Fibroblast of skin of left biceps (primary cell): Measurements from ENCODE around the gene DIDO1.

Experiments
- DNase-seq, 2 experiments: peaks; one replicate each; pipeline ENCODE4 v3.0.0-alpha.2; 2013; ENCODE audit warnings: low read depth in 2 of 2

DIDO1 gene

DNA sequence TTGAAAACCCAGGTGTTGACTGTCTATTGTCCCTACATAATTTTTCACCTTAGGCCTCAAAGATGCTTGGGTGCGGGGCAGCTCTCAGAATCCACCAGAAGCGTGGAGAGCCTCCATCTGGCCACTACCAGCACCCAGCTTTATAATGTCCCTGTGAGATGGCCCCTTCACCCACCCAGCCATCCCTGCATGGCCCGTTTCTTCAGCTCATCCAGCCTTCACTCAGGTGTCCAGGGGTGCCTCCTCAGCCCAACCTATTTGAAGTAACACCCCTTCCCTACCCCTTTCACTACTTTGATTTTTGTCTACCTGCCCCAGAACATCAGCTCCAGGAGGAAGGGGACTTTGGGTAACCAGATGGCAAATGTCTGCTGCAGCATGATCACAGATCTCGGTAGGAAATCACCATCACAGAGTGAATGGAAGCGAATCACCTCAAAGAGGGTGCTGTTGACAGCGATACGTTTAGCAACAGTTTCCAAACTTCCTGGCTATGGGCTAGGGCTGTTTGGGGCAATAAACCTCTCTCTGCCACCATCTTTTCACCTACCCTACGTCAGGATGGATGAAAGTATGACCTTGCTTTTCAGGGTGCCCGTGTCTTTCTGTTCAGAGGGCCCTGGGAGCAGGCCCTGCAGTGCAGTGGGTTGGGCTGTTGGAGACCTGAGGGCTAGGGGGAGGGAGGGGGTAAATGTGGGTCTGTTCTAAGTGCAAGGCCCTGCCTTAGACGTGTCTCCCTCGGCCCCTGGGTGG, 25.0 kb upstream of the DIDO1 start:
- no peak for DNase-seq

GRCh38 chr20:62950741-62951140, 24.4 kb upstream of the DIDO1 start:
- DNase-seq, result no peak

DNA sequence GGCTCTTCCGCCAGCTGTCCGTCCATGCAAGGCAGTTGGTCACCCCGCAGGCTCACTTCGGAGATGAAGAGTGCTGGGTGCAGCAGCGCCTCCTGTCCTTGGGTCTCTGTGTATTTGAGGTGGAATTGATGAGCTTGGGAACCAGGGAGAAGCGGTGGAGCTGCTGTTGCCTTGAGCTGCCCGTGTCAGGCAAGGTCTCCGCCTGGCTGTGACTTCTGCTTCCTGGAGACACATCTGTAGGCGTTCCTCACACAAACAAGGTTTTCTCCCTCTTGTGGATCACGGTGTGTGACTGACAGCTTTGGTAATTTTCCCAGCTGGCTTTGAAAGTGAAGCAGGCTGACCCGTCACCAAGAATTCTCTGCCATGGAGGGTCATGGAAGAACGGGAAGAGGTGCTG, 23.7 kb upstream of the DIDO1 start:
- DNase-seq, result no peak

DNA sequence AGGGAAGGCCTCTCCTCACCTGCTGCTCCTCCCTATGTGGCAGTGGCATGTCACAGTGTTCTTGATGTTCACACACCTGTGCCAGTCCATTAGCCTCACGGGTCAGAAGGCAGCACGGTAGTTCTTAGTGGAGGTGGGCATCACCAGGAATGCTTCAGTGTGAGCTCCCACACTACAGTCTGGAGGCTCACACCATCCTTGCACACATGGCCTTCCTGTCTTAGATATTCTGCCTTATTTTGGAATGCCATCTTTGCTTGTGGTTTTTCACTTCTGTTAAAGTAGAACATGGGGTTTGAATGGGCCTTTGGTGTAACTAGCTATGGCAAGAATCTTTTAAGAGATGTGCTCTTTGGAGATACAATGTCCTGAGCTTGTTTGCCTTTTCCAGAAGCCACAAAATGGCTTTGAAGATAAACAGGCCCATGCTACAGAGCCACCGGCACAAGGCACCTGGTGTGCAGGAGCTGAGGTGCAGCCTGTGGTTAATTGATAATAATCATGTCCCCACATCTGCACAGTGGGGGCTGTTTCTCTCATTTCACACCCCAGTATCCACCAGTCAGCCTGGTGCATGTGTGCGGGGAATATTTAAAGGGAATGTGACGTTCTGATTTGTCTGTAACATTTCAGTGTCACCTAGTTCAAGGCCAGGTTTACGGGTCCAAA, 23.0 kb upstream of the DIDO1 start:
- DNase-seq, result no peak

- no peak for DNase-seq
Observed at GRCh38 chr20:62947532-62948300, 21.4 kb upstream of the DIDO1 start.

DNA sequence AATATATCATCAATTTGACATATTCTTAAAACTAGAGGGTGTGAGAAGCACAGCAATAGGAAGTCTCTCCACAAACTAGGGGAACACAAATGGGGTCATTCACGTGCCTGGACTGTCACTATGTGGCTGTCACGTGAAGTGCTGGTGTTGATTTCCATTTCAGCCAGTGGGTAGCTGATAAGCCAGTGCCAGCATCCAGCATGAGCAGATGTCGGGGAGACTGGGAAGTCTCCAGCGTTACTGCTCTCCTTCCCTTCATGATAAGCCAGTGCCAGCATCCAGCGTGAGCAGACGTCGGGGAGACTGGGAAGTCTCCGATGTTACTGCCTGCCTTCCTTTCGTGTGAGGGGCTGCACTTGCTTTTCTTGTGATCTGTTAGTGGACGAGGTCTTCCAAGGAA, 20.6 kb upstream of the DIDO1 start:
- no peak for DNase-seq

GRCh38 chr20:62945771-62946339, 19.6 kb upstream of the DIDO1 start:
- DNase-seq, result no peak

DNA sequence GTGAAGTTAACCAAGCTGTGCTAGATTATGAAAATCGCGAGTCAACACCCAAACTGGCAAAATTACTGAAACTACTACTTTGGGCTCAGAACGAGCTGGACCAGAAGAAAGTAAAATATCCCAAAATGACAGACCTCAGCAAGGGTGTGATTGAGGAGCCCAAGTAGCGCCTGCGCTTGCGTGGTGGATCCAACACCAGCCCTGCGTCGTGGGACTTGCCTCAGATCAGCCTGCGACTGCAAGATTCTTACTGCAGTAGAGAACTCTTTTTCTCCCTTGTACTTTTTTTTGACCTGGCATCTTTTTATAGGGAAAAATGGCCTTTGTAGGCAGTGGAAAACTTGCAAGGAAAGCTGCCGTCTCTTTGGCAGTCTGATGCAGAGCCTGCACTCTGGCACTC, 18.4 kb upstream of the DIDO1 start:
- DNase-seq, result no peak

GRCh38 chr20:62944184-62944583, 17.9 kb upstream of the DIDO1 start:
- no peak for DNase-seq

DNA sequence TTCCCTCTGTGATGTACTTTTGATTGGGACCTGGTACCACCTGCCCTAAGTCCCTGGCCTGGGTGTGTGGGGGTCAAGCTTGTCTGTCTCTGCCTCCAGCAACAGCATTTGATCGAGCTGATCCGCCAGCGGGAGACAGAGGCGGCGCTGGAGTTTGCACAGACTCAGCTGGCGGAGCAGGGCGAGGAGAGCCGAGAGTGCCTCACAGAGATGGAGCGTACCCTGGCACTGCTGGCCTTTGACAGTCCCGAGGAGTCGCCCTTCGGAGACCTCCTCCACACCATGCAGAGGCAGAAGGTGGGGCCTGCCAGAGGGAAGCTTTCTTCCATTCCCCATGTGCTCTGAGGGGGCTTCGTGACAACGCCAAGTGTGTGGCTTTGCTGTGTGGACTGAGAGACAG, 17.1 kb upstream of the DIDO1 start:
- DNase-seq, result no peak

DNA sequence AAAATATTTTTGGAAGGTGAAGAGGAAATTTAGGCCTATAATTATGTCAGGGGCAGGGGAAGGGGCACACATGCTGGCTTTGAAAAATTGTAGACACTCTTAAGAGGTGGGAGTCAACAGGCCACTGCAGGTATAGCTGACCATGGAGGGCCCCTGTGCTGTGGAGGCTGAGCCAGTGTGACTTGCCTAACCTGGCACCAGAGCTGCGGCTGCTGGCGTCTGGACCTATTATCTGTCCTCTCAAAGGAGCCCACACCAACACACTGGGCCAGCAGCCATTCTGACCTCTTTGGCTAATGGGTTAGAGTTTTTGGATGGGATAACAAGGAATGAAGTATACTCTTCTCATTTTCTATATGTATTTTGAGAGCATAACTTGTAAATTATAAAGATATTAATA, 16.2 kb upstream of the DIDO1 start:
- no peak for DNase-seq

DNA sequence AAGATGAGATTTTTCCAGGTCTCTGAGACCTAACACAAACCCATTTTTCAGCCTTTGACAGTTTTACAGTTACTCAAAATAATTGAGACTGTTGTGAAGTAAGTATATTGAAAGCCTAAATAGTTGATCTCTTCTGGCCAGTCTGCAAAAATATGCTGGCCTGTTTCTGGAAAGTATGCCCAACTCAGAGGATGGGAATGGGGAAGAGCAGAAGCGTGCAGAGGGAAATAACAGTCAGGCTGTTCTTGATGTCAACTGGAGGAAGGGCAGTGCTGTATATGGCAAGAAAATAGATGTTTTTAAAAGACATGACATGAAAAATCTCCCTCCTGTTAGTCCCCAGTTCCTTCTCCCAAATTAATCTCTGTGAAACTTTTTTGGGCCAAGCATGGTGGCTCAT, 15.5 kb upstream of the DIDO1 start:
- DNase-seq, result no peak

GRCh38 chr20:62940875-62941274, 14.6 kb upstream of the DIDO1 start:
- DNase-seq, result no peak

DNA sequence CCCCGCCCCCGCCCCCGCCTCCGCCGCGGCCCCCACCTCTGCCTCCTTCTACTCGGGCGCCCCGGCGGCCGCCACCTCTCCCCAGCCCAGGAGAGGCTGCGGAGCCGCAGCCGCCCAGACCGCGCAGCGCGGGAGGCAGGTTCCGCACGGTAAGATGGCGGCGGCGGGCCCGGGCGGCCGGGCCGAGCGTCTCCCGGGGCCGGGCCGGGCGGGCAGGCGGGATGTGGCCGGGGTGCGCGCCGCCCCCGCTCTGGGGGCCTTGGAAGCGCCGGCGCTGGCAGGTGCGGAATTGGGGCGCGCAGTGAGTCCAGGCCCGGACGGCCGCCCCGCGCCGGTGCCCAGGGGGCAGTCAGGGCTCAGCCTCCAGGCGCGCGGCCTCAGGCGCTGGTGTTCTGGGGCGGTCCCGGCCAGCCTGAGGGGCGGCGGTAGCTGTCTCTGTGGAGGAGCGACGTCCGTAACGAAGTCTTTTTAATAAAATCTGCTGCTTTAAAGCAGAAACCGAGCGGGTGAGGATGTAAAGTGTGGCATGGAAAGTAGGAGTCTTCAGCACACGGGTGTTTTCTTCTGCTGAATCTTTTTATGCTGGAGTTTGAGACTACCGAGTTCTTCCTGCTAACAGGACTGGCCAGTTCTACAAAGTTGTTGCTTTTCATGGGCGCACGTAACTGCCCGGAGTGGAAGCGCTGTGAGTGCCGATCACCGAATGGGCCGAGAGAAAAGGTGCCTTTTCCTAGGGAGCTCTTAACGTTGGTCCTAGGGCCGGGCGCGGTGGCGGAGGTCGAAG, 12.0 kb upstream of the DIDO1 start, which contains the start of gene GID8:
Gene GID8 (plus strand): TSS at position 43 of the 784 bp plus-strand sequence. CDS start 3,356 bp downstream, outside the sequence.
- no peak for DNase-seq

DNA sequence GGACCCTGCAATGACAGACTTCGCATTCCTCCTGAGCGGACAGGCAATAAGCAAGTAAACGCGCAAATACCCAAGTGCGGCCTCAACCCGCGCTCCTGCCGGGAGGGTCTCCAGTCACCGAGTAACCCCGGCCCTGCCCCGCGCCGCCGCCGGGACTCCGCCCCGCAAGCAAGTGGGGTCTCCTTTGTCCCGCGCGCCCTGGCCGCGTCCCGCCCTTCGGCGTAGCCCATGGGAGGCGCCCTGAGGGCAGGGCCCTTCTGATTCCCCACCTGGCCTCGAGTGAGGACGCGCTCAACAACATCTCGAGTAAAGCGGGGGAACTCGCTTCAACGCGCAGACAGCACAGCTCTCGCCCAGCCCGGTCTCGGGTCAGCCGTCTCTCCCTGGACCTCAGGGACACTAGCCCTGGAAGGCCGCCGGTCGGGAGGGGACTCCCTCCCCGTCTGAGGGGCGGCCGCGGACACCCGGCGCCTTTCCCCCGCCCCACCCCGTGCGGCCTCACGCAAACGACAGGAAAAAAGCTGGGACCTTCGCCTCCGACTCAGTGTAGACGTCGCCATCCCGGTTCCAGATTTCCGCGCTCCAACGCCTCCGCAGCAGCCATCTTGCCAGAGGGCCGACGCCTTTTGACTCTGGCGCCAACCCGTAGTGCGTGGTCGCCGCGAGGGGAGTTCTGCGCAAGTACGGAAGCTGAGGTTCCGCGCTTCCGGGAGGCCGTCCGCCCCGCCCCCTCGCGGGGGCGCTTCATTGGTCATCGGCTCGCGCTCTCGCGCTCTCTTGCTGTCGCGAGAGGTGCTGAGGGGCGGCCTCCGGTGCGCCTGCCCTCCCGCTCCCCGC, 11.2 kb upstream of the DIDO1 start:
- DNase-seq, result peak; percentile 85 to 90

GRCh38 chr20:62935968-62936585, 9.8 kb upstream of the DIDO1 start:
- DNase-seq, result no peak

- no peak for DNase-seq
Observed at GRCh38 chr20:62935204-62935967, 9.1 kb upstream of the DIDO1 start.

- no peak for DNase-seq
Observed at GRCh38 chr20:62933966-62934365, 7.7 kb upstream of the DIDO1 start.

GRCh38 chr20:62931464-62931863, 5.2 kb upstream of the DIDO1 start:
- no peak for DNase-seq
